DND-41 (cell line): Measurements from ENCODE around the gene FOLR3.

ENCODE experiments used
- ATAC-seq: fragments of 200-7000 bp; cut with Tn5 transposase; 3 replicates; pipeline ENCODE4 v1.9.1; 2021; ENCODE audit warnings: low read depth; ENCODE audit not compliant: insufficient read depth
- DNase-seq: peaks from one replicate; pipeline ENCODE4 v3.0.0-alpha.2; 2020
- H2AFZ ChIP-seq: 2 replicates; pipeline ENCODE4 v1.6.0; 2012; ENCODE audit warnings: low read depth, low read length
- H3K27ac ChIP-seq: 2 replicates; pipeline ENCODE4 v1.5.1; 2012; ENCODE audit warnings: low read length, inconsistent platforms
- H3K27me3 ChIP-seq: fragments of 200-600 bp; sonication (generic); 2 replicates; pipeline ENCODE4 v1.6.0; 2012; ENCODE audit warnings: low read length, mild to moderate bottlenecking, inconsistent platforms; ENCODE audit not compliant: insufficient read depth, poor library complexity
- H3K36me3 ChIP-seq: 2 replicates; pipeline ENCODE4 v1.5.1; 2012; ENCODE audit warnings: low read length, inconsistent platforms; ENCODE audit not compliant: insufficient read depth
- H3K4me1 ChIP-seq: 2 replicates; pipeline ENCODE4 v1.5.1; 2012; ENCODE audit warnings: mild to moderate bottlenecking, low read length; ENCODE audit not compliant: insufficient read depth
- H3K4me2 ChIP-seq: 2 replicates; pipeline ENCODE4 v1.6.0; 2012; ENCODE audit warnings: mild to moderate bottlenecking, moderate library complexity, low read length, inconsistent platforms; ENCODE audit not compliant: insufficient read depth
- H3K4me3 ChIP-seq, 2 experiments: fragments of 200-600 bp in 1 of 2; shearing (Covaris generic) in 1 of 2; 2 replicates each; pipeline ENCODE4 v1.5.1; 2012 to 2016; ENCODE audit warnings: inconsistent platforms in 2 of 2, low read length in 2 of 2, mild to moderate bottlenecking in 2 of 2, low read depth in 1 of 2, moderate library complexity in 1 of 2
- H3K79me2 ChIP-seq: 2 replicates; pipeline ENCODE4 v1.6.0; 2012; ENCODE audit warnings: low read length, inconsistent platforms; ENCODE audit not compliant: insufficient read depth
- H3K9ac ChIP-seq: 2 replicates; pipeline ENCODE4 v1.6.0; 2012; ENCODE audit warnings: low read depth, mild to moderate bottlenecking, inconsistent platforms, low read length, moderate library complexity
- H3K9me3 ChIP-seq: 2 replicates; pipeline ENCODE4 v1.5.1; 2012; ENCODE audit warnings: low read length, moderate library complexity, mild to moderate bottlenecking, inconsistent platforms; ENCODE audit not compliant: insufficient read depth, severe bottlenecking
- H4K20me1 ChIP-seq: 2 replicates; pipeline ENCODE4 v1.6.0; 2012; ENCODE audit warnings: low read length; ENCODE audit not compliant: insufficient read depth
- EZH2 ChIP-seq: IDR thresholded peaks from 3 replicates; pipeline ENCODE4 v1.6.1; 2012; ENCODE audit warnings: borderline replicate concordance, low read depth, mild to moderate bottlenecking, moderate library complexity, low read length, inconsistent platforms; ENCODE audit not compliant: severe bottlenecking
- TF ChIP-seq, protein P1 (sequence below): IDR thresholded peaks from 2 replicates; pipeline ENCODE4 v1.5.1; 2012; ENCODE audit warnings: borderline replicate concordance, low read length, moderate library complexity, mild to moderate bottlenecking; ENCODE audit not compliant: poor library complexity, severe bottlenecking; ENCODE audit errors: extremely low read depth

FOLR3 gene

DNA sequence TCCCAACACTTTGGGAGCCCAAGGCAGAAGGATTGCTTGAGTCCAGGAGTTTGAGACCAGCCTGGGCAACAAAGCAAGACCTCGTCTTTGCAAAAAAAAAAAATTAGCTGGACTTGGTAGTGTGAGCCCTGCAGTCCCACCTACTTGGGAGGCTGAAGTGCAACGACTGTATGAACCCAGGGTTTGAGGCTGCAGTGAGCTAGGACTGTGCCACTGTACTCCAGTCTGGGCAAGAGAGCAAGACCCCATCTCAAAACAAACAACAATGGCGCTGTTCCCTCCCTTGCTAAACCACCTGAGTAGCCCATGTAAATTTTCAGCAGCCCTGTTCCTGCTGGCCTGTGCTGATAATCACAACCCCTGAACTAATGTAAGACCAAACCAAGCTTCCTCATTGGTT is 35.5 kb upstream of the FOLR3 start:
- DNase-seq (no peak), ATAC-seq (no peak)
- H3K4me1 ChIP-seq: peaks cover 38% of the 10 kb centered on the region
- no peak for TF ChIP-seq EZH2
- TF ChIP-seq, protein P1, sequence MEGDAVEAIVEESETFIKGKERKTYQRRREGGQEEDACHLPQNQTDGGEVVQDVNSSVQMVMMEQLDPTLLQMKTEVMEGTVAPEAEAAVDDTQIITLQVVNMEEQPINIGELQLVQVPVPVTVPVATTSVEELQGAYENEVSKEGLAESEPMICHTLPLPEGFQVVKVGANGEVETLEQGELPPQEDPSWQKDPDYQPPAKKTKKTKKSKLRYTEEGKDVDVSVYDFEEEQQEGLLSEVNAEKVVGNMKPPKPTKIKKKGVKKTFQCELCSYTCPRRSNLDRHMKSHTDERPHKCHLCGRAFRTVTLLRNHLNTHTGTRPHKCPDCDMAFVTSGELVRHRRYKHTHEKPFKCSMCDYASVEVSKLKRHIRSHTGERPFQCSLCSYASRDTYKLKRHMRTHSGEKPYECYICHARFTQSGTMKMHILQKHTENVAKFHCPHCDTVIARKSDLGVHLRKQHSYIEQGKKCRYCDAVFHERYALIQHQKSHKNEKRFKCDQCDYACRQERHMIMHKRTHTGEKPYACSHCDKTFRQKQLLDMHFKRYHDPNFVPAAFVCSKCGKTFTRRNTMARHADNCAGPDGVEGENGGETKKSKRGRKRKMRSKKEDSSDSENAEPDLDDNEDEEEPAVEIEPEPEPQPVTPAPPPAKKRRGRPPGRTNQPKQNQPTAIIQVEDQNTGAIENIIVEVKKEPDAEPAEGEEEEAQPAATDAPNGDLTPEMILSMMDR: no peak
- 0 out of 2 replicates have a peak, but pooled peaks cover 2% of the 10 kb centered on the region for H4K20me1 ChIP-seq
- H3K9me3 ChIP-seq: no peaks in the 10 kb centered on the region
- H3K27me3 ChIP-seq: no peaks in the 10 kb centered on the region
- no peak overlapping the region for H3K9ac ChIP-seq
- no peak overlapping the region; the same call in 1 of the 2 replicates for H3K27ac ChIP-seq
- no peak overlapping the region for H2AFZ ChIP-seq
- H3K4me2 ChIP-seq: 0 out of 2 replicates have a peak overlapping the region, but pooled peaks have one; percentile 88
- H3K79me2 ChIP-seq: peaks cover 44% of the 10 kb centered on the region
- no peak overlapping the region for H3K4me3 ChIP-seq
- peaks cover 57% of the 10 kb centered on the region for H3K36me3 ChIP-seq

DNA sequence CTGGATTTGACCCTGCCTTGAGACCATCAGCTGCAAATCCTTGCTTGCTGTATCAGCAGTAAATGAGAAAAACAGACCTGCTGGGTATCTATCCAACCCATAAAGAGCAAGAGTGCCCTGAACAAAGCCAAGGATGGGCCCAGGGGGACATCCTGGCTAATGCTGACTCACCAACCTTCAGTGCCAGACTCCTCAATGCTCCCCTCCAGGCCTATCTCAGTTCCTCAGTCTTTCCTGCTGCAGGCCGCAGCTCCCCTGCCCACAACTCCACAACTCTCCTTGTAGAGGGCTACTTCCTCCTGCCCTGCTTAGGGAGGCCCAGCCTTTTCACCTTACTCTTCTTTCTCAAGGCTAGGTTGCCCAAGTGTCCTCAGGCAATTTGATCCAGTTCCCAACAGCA is 35.1 kb upstream of the FOLR3 start:
- ATAC-seq (no peak), DNase-seq (no peak)
- Histone ChIP-seq H3K79me2 (peaks cover 44% of the 10 kb centered on the region), H2AFZ (no peak overlapping the region), H4K20me1 (0 out of 2 replicates have a peak, but pooled peaks cover 2% of the 10 kb centered on the region), H3K27me3 (no peaks in the 10 kb centered on the region), H3K9ac (0 out of 2 replicates have a peak overlapping the region, but pooled peaks have one; percentile 96), H3K27ac (no peak overlapping the region; the same call in 1 of the 2 replicates), H3K4me3 (no peak overlapping the region), H3K9me3 (no peaks in the 10 kb centered on the region), H3K4me2 (peak overlapping the region; percentile 88; the same call in 1 of the 2 replicates), H3K36me3 (peaks cover 52% of the 10 kb centered on the region), H3K4me1 (peaks cover 38% of the 10 kb centered on the region)
- TF ChIP-seq EZH2: no peak
- TF ChIP-seq, protein P1: no peak

DNA sequence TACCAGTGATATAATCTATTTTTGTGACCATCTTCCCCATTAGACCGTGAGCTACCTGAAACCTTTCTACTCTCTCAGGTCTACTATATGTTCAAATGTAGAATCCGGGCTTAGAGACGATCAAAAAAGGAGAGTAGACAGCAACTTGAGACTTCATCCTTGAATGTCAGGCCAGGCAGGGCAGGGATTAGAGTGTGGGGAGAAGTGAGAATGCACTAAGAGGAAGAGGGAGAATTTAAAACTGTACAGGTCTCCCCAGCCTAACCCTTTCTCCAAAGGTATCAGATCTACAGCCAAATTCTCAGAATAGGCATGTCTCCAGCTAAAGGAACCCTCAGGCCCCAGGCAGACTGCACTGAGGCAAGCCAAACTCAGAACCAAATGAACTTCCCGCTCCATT is 33.4 kb upstream of the FOLR3 start:
- no peaks in the 10 kb centered on the region for H3K27me3 ChIP-seq
- H3K36me3 ChIP-seq: peaks cover 46% of the 10 kb centered on the region
- peak overlapping the region; percentile 88 for H3K4me2 ChIP-seq
- peak overlapping the region; percentile 96 for H3K9ac ChIP-seq
- no peak overlapping the region for H2AFZ ChIP-seq
- H3K79me2 ChIP-seq: peaks cover 44% of the 10 kb centered on the region
- peak overlapping the region; percentile 90 to 91 for H3K4me3 ChIP-seq
- H3K4me1 ChIP-seq: peaks cover 38% of the 10 kb centered on the region
- TF ChIP-seq, protein P1: no peak
- no peak for TF ChIP-seq EZH2
- ATAC-seq (no peak), DNase-seq (no peak)
- H4K20me1 ChIP-seq: 0 out of 2 replicates have a peak, but pooled peaks cover 2% of the 10 kb centered on the region
- no peaks in the 10 kb centered on the region for H3K9me3 ChIP-seq
- peak overlapping the region; percentile 95 for H3K27ac ChIP-seq
